OCI-LY3 (cell line): ENCODE results near the gene ZBTB16.

ENCODE experiments used
- EZH2phosphoT487 ChIP-seq: fragments of 200-600 bp; shearing (Covaris generic); IDR thresholded peaks from 2 replicates; pipeline ENCODE4 v1.6.1; 2018; ENCODE audit warnings: antibody characterized with exemption, mixed run types, low read depth
- TF ChIP-seq, protein P1 (sequence below): fragments of 200-600, 300-600 bp; sonication (generic); IDR thresholded peaks from 2 replicates; pipeline ENCODE4 v1.5.1; 2014; ENCODE audit warnings: antibody characterized with exemption, low read length, low read depth

DNA sequence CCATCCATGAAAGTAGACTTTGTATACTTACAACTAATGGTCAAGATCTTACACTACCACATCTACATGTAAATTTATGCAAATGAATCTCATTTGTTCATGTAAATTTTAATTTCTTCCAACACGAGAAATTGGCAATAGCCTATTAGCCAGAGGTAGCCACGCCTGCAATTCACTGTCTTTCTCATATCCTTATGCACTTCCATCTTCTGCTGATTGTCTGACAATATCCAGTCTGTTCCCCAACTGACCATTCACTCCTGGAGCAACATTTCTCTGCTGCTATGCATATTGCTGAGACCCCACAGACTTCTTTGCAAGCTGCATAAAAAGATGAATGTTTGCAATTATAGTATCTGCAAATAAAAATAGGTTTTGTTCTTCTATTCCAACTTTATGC is 239.2 kb downstream of the ZBTB16 start:
- TF ChIP-seq, protein P1, sequence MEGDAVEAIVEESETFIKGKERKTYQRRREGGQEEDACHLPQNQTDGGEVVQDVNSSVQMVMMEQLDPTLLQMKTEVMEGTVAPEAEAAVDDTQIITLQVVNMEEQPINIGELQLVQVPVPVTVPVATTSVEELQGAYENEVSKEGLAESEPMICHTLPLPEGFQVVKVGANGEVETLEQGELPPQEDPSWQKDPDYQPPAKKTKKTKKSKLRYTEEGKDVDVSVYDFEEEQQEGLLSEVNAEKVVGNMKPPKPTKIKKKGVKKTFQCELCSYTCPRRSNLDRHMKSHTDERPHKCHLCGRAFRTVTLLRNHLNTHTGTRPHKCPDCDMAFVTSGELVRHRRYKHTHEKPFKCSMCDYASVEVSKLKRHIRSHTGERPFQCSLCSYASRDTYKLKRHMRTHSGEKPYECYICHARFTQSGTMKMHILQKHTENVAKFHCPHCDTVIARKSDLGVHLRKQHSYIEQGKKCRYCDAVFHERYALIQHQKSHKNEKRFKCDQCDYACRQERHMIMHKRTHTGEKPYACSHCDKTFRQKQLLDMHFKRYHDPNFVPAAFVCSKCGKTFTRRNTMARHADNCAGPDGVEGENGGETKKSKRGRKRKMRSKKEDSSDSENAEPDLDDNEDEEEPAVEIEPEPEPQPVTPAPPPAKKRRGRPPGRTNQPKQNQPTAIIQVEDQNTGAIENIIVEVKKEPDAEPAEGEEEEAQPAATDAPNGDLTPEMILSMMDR = no peak
- TF ChIP-seq EZH2phosphoT487 = no peak
